ENCODE data around the gene GRPEL2.

GRPEL2 gene

GRCh38 chr5:149345147-149345891, at the start of gene GRPEL2:
TSS of gene GRPEL2 (plus strand) at chr5:149345499. CDS start at chr5:149345540, 41 bp downstream.
- DNase-seq (ENCODE audit: low read depth in 2 of 2), result peak; percentile 88 to 89

- DNase-seq (ENCODE audit: low read depth in 2 of 2), result no peak
Observed at GRCh38 chr5:149297340-149298025, 47.8 kb upstream of the GRPEL2 start.

- DNase-seq (ENCODE audit: low read depth in 2 of 2), result no peak
Observed at GRCh38 chr5:149298163-149298562, 47.1 kb upstream of the GRPEL2 start.

GRCh38 chr5:149298842-149299404, 46.4 kb upstream of the GRPEL2 start:
- DNase-seq (ENCODE audit: low read depth in 2 of 2), result no peak

GRCh38 chr5:149299451-149300054, 45.7 kb upstream of the GRPEL2 start:
- no peak for DNase-seq (ENCODE audit: low read depth in 2 of 2)

- DNase-seq (ENCODE audit: low read depth in 2 of 2), result no peak
Observed at GRCh38 chr5:149300441-149300840, 44.9 kb upstream of the GRPEL2 start.

- DNase-seq (ENCODE audit: low read depth in 2 of 2), result no peak
Observed at GRCh38 chr5:149301049-149301743, 44.1 kb upstream of the GRPEL2 start.

GRCh38 chr5:149301744-149302380, 43.4 kb upstream of the GRPEL2 start:
- DNase-seq (ENCODE audit: low read depth in 2 of 2), result no peak

GRCh38 chr5:149302641-149303040, 42.7 kb upstream of the GRPEL2 start:
- no peak for DNase-seq (ENCODE audit: low read depth in 2 of 2)

- DNase-seq (ENCODE audit: low read depth in 2 of 2), result no peak
Observed at GRCh38 chr5:149303210-149303609, 42.1 kb upstream of the GRPEL2 start.

GRCh38 chr5:149304195-149305078, 40.9 kb upstream of the GRPEL2 start:
- no peak for DNase-seq (ENCODE audit: low read depth in 2 of 2)

GRCh38 chr5:149309354-149309753, 35.9 kb upstream of the GRPEL2 start:
- no peak for DNase-seq (ENCODE audit: low read depth in 2 of 2)

GRCh38 chr5:149310488-149310887, 34.8 kb upstream of the GRPEL2 start:
- DNase-seq (ENCODE audit: low read depth in 2 of 2), result no peak

- no peak for DNase-seq (ENCODE audit: low read depth in 2 of 2)
Observed at GRCh38 chr5:149310947-149311658, 34.2 kb upstream of the GRPEL2 start.

GRCh38 chr5:149313151-149313841, 32.0 kb upstream of the GRPEL2 start:
- DNase-seq (ENCODE audit: low read depth in 2 of 2), result no peak

GRCh38 chr5:149314571-149315111, 30.7 kb upstream of the GRPEL2 start:
- no peak for DNase-seq (ENCODE audit: low read depth in 2 of 2)

- no peak for DNase-seq (ENCODE audit: low read depth in 2 of 2)
Observed at GRCh38 chr5:149315753-149316152, 29.5 kb upstream of the GRPEL2 start.

- no peak for DNase-seq (ENCODE audit: low read depth in 2 of 2)
Observed at GRCh38 chr5:149317281-149318048, 27.8 kb upstream of the GRPEL2 start.

Measured in activated CD4-positive, alpha-beta T cell treated with anti-CD3 and anti-CD28 coated beads for 24 hours (primary cell).